DND-41 (cell line): Measurements from ENCODE around the gene LMX1B.
"Not testable (repeated sequence)": the region's sequence is repeated elsewhere in the genome, so short reads cannot be mapped to it uniquely, and the experiment has no call there.

ENCODE experiments used
- ATAC-seq: fragments of 200-7000 bp; cut with Tn5 transposase; 3 replicates; pipeline ENCODE4 v1.9.1; 2021; ENCODE audit warnings: low read depth; ENCODE audit not compliant: insufficient read depth
- DNase-seq: peaks from one replicate; pipeline ENCODE4 v3.0.0-alpha.2; 2020
- H2AFZ ChIP-seq: 2 replicates; pipeline ENCODE4 v1.6.0; 2012; ENCODE audit warnings: low read depth, low read length
- H3K27ac ChIP-seq: 2 replicates; pipeline ENCODE4 v1.5.1; 2012; ENCODE audit warnings: low read length, inconsistent platforms
- H3K27me3 ChIP-seq: fragments of 200-600 bp; sonication (generic); 2 replicates; pipeline ENCODE4 v1.6.0; 2012; ENCODE audit warnings: low read length, mild to moderate bottlenecking, inconsistent platforms; ENCODE audit not compliant: insufficient read depth, poor library complexity
- H3K36me3 ChIP-seq: 2 replicates; pipeline ENCODE4 v1.5.1; 2012; ENCODE audit warnings: low read length, inconsistent platforms; ENCODE audit not compliant: insufficient read depth
- H3K4me1 ChIP-seq: 2 replicates; pipeline ENCODE4 v1.5.1; 2012; ENCODE audit warnings: mild to moderate bottlenecking, low read length; ENCODE audit not compliant: insufficient read depth
- H3K4me2 ChIP-seq: 2 replicates; pipeline ENCODE4 v1.6.0; 2012; ENCODE audit warnings: mild to moderate bottlenecking, moderate library complexity, low read length, inconsistent platforms; ENCODE audit not compliant: insufficient read depth
- H3K4me3 ChIP-seq, 2 experiments: fragments of 200-600 bp in 1 of 2; shearing (Covaris generic) in 1 of 2; 2 replicates each; pipeline ENCODE4 v1.5.1; 2012 to 2016; ENCODE audit warnings: inconsistent platforms in 2 of 2, low read length in 2 of 2, mild to moderate bottlenecking in 2 of 2, low read depth in 1 of 2, moderate library complexity in 1 of 2
- H3K79me2 ChIP-seq: 2 replicates; pipeline ENCODE4 v1.6.0; 2012; ENCODE audit warnings: low read length, inconsistent platforms; ENCODE audit not compliant: insufficient read depth
- H3K9ac ChIP-seq: 2 replicates; pipeline ENCODE4 v1.6.0; 2012; ENCODE audit warnings: low read depth, mild to moderate bottlenecking, inconsistent platforms, low read length, moderate library complexity
- H3K9me3 ChIP-seq: 2 replicates; pipeline ENCODE4 v1.5.1; 2012; ENCODE audit warnings: low read length, moderate library complexity, mild to moderate bottlenecking, inconsistent platforms; ENCODE audit not compliant: insufficient read depth, severe bottlenecking
- H4K20me1 ChIP-seq: 2 replicates; pipeline ENCODE4 v1.6.0; 2012; ENCODE audit warnings: low read length; ENCODE audit not compliant: insufficient read depth
- EZH2 ChIP-seq: IDR thresholded peaks from 3 replicates; pipeline ENCODE4 v1.6.1; 2012; ENCODE audit warnings: borderline replicate concordance, low read depth, mild to moderate bottlenecking, moderate library complexity, low read length, inconsistent platforms; ENCODE audit not compliant: severe bottlenecking
- TF ChIP-seq, protein P1 (sequence below): IDR thresholded peaks from 2 replicates; pipeline ENCODE4 v1.5.1; 2012; ENCODE audit warnings: borderline replicate concordance, low read length, moderate library complexity, mild to moderate bottlenecking; ENCODE audit not compliant: poor library complexity, severe bottlenecking; ENCODE audit errors: extremely low read depth

Gene LMX1B

GRCh38 chr9:126715382-126715781 is 101.7 kb downstream of the LMX1B start:
- DNase-seq = no peak
- Histone ChIP-seq H3K27me3 (no peaks in the 10 kb centered on the region), H3K79me2 (no peaks in the 10 kb centered on the region), H3K4me2 (no peak overlapping the region), H3K36me3 (no peaks in the 10 kb centered on the region), H3K27ac (no peak overlapping the region), H2AFZ (no peak overlapping the region), H3K4me3 (no peak overlapping the region), H3K9ac (no peak overlapping the region), H3K9me3 (no peaks in the 10 kb centered on the region), H3K4me1 (peaks cover 11% of the 10 kb centered on the region), H4K20me1 (no peaks in the 10 kb centered on the region)
- no peak for ATAC-seq
- TF ChIP-seq, protein P1, sequence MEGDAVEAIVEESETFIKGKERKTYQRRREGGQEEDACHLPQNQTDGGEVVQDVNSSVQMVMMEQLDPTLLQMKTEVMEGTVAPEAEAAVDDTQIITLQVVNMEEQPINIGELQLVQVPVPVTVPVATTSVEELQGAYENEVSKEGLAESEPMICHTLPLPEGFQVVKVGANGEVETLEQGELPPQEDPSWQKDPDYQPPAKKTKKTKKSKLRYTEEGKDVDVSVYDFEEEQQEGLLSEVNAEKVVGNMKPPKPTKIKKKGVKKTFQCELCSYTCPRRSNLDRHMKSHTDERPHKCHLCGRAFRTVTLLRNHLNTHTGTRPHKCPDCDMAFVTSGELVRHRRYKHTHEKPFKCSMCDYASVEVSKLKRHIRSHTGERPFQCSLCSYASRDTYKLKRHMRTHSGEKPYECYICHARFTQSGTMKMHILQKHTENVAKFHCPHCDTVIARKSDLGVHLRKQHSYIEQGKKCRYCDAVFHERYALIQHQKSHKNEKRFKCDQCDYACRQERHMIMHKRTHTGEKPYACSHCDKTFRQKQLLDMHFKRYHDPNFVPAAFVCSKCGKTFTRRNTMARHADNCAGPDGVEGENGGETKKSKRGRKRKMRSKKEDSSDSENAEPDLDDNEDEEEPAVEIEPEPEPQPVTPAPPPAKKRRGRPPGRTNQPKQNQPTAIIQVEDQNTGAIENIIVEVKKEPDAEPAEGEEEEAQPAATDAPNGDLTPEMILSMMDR = no peak
- no peak for TF ChIP-seq EZH2

DNA sequence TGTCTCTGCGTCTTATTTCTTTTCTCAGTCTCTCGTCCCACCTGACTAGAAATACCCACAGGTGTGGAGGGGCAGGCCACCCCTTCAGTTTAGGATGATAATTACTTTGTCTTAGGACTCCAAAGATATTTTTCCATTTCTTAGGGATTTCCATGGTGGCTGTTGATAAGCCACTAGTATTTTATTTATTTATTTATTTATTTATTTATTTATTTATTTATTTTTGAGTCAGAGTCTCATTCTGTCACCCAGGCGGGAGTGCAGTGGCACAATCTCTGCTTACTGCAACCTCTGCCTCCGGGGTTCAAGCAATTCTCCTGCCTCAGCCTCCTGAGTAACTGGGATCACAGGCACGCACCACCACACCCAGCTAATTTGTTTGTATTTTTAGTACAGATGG is 103.7 kb downstream of the LMX1B start:
- not testable (repeated sequence) for H3K79me2 ChIP-seq, H3K4me2 ChIP-seq, H3K9ac ChIP-seq, ATAC-seq, DNase-seq, H4K20me1 ChIP-seq, H3K4me3 ChIP-seq, H3K27ac ChIP-seq, H3K36me3 ChIP-seq, H3K27me3 ChIP-seq, H3K9me3 ChIP-seq, H2AFZ ChIP-seq
- H3K4me1 ChIP-seq = peaks cover 18% of the 10 kb centered on the region

GRCh38 chr9:126719618-126720031 is 105.9 kb downstream of the LMX1B start:
- Histone ChIP-seq H3K9ac (no peak overlapping the region), H2AFZ (no peak overlapping the region), H3K36me3 (no peaks in the 10 kb centered on the region), H3K9me3 (no peaks in the 10 kb centered on the region), H3K27me3 (no peaks in the 10 kb centered on the region), H3K4me1 (peaks cover 28% of the 10 kb centered on the region), H4K20me1 (peaks cover 3% of the 10 kb centered on the region; the same call in 1 of the 2 replicates), H3K4me2 (no peak overlapping the region), H3K4me3 (no peak overlapping the region), H3K27ac (no peak overlapping the region; the same call in 1 of the 2 replicates), H3K79me2 (no peaks in the 10 kb centered on the region)
- DNase-seq = peak; percentile 89
- peak; percentile 75 for ATAC-seq
- TF ChIP-seq, protein P1 = no peak
- TF ChIP-seq EZH2 = no peak

DNA sequence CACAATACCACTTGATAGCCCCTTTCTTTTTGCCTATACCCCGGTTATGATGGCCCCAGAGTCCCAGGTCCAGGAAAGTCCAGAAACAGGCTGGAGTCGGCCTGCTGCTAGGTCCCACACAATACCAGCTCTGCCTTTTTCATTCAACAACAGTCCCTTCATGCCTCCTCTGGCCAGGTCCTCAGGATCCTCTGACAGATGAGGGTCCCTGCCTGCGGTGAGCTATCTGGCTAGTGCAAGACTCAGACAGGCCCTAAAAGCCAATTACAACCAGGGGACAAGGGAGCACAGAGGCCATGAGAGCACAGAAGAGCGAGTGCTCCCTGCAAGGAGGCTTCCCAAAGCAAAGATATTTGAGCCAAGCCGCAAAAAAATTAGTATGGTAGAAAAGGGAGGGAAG is 106.3 kb downstream of the LMX1B start:
- H3K4me1 ChIP-seq = peaks cover 28% of the 10 kb centered on the region
- no peak for DNase-seq
- no peak for TF ChIP-seq EZH2
- TF ChIP-seq, protein P1 = no peak
- no peaks in the 10 kb centered on the region for H3K27me3 ChIP-seq
- H3K4me2 ChIP-seq = no peak overlapping the region
- no peak overlapping the region; the same call in 1 of the 2 replicates for H3K27ac ChIP-seq
- no peak overlapping the region for H2AFZ ChIP-seq
- peaks cover 3% of the 10 kb centered on the region; the same call in 1 of the 2 replicates for H4K20me1 ChIP-seq
- ATAC-seq = no peak
- H3K9ac ChIP-seq = no peak overlapping the region
- H3K36me3 ChIP-seq = no peaks in the 10 kb centered on the region
- H3K4me3 ChIP-seq = no peak overlapping the region
- H3K79me2 ChIP-seq = no peaks in the 10 kb centered on the region
- H3K9me3 ChIP-seq = no peaks in the 10 kb centered on the region
